Testis (tissue), 3 donors: Measurements from ENCODE around the gene LRRC56. TPM values are rescaled to one million over a fixed set of nuclear protein-coding genes. Genes with fewer than 3 reads are reported as not detected.

Experiments used
- DNase-seq: peaks from one replicate; pipeline ENCODE4 v3.0.0-alpha.2; 2019
- H3K27ac ChIP-seq, 2 donors: fragments of 200-600 bp; sonication (generic); one replicate each; pipeline ENCODE4 v1.5.1; 2019
- H3K27me3 ChIP-seq: fragments of 200-600 bp; sonication (generic); one replicate; pipeline ENCODE4 v1.5.1; 2019
- H3K36me3 ChIP-seq: fragments of 200-600 bp; sonication (generic); one replicate; pipeline ENCODE4 v1.5.1; 2017; ENCODE audit warnings: low read depth; ENCODE audit errors: missing control alignments
- H3K4me1 ChIP-seq: fragments of 200-600 bp; sonication (generic); one replicate; pipeline ENCODE4 v1.5.1; 2019
- H3K4me3 ChIP-seq, 2 donors: fragments of 200-600 bp; sonication (generic); one replicate each; pipeline ENCODE4 v1.5.1; 2017 to 2019
- H3K9me3 ChIP-seq: fragments of 200-600 bp; sonication (generic); one replicate; pipeline ENCODE4 v1.5.1; 2017
- CTCF ChIP-seq, 3 experiments: fragments of 450-650 bp in 2 of 3; fragments of 200-600 bp in 1 of 3; sonication (generic) in 1 of 3; IDR thresholded peaks; one replicate each; pipeline ENCODE4 v1.5.1; 2016 to 2019; ENCODE audit warnings: antibody characterized with exemption in 3 of 3, mild to moderate bottlenecking in 2 of 3, moderate library complexity in 1 of 3
- POLR2A ChIP-seq: fragments of 450-650 bp; IDR thresholded peaks from one replicate; pipeline ENCODE4 v1.6.1; 2017; ENCODE audit warnings: antibody characterized with exemption, mild to moderate bottlenecking, moderate library complexity
- WGBS, 2 donors: methylation state at CpG; one replicate each; pipeline ENCODE4 v1.1.5; 2018; 5-methylcytosine and 5-hydroxymethylcytosine counted together
- intact Hi-C: fragments of 100-400 bp; cut with DNase I; formaldehyde crosslinking; loops from one replicate; pipeline ENCODE4 v1.15.1; 2023; ENCODE audit warnings: low total_unique reads
- polyA plus RNA-seq: library from polyadenylated mRNA; stranded (reverse); fragments of 350-450 nt; fragmentation: Illumina TruSeq; extraction: RNeasy Lipid Tissue Mini Kit (QIAGEN cat#74804); gene quantifications from one replicate; pipeline ENCODE4 v1.2.3, GENCODE V29; 2014; ENCODE audit warnings: low read depth, low replicate concordance; ENCODE audit not compliant: insufficient read depth
- total RNA-seq, 2 donors: library from RNA; depleted of rRNA; stranded (reverse); fragments of >200 nt; gene quantifications; one replicate each; pipeline ENCODE4 v1.2.3, GENCODE V29; 2016

LRRC56 gene
- total and polyA plus RNA-seq, 3 donors from 2014 or later = 11.6 to 23.5 (median 22.2) TPM

GRCh38 chr11:595400-595799, 58.1 kb downstream of the LRRC56 start:
- no peaks in the 10 kb centered on the region for H3K4me1 ChIP-seq
- H3K36me3 ChIP-seq = no peaks in the 10 kb centered on the region
- no peaks in the 10 kb centered on the region for H3K27me3 ChIP-seq
- H3K9me3 ChIP-seq = no peaks in the 10 kb centered on the region
- intact Hi-C loops = no loop called here
- 90 to 93% methylated on average over 10 of the region's 10 CpGs for WGBS, 2 donors
- TF ChIP-seq CTCF (IDR thresholded peaks at IDR 0.05) (no peak), POLR2A (no peak)
- H3K27ac ChIP-seq = no peak overlapping the region
- DNase-seq = no peak
- H3K4me3 ChIP-seq = no peak overlapping the region

- WGBS, 2 donors = 84 to 89% methylated on average over 9 to 10 of the region's 10 CpGs
- intact Hi-C loops = no loop called here
- Histone ChIP-seq H3K4me1 (no peaks in the 10 kb centered on the region), H3K4me3 (no peak overlapping the region), H3K36me3 (no peaks in the 10 kb centered on the region), H3K27ac (no peak overlapping the region), H3K27me3 (no peaks in the 10 kb centered on the region), H3K9me3 (no peaks in the 10 kb centered on the region)
- no peak for DNase-seq
- no peak for TF ChIP-seq POLR2A
- TF ChIP-seq CTCF (IDR thresholded peaks at IDR 0.05) = no peak
Measured at GRCh38 chr11:596374-596773, 59.0 kb downstream of the LRRC56 start.

- TF ChIP-seq POLR2A (no peak), CTCF (IDR thresholded peaks at IDR 0.05) (no peak)
- DNase-seq = no peak
- Histone ChIP-seq H3K9me3 (no peaks in the 10 kb centered on the region), H3K4me3 (no peak overlapping the region), H3K4me1 (no peaks in the 10 kb centered on the region), H3K27ac (no peak overlapping the region), H3K36me3 (no peaks in the 10 kb centered on the region), H3K27me3 (no peaks in the 10 kb centered on the region)
- 89% methylated on average over 29 of the region's 29 CpGs; no CpG with 5 or more reads in 1 of the 2 donors for WGBS, 2 donors
- intact Hi-C loops = no loop called here
Measured at GRCh38 chr11:597166-597725, 59.9 kb downstream of the LRRC56 start.

- no peak overlapping the region for H3K27ac ChIP-seq
- TF ChIP-seq CTCF (IDR thresholded peaks at IDR 0.05) (no peak), POLR2A (no peak)
- no peaks in the 10 kb centered on the region for H3K36me3 ChIP-seq
- DNase-seq = no peak
- H3K4me1 ChIP-seq = no peaks in the 10 kb centered on the region
- intact Hi-C loops = no loop called here
- WGBS, 2 donors = 90 to 96% methylated on average over 17 to 29 of the region's 30 CpGs
- no peaks in the 10 kb centered on the region for H3K9me3 ChIP-seq
- H3K27me3 ChIP-seq = no peaks in the 10 kb centered on the region
- no peak overlapping the region for H3K4me3 ChIP-seq
Measured at GRCh38 chr11:598005-598680, 60.8 kb downstream of the LRRC56 start.
